Kidney capillary endothelial cell (primary cell): ENCODE results near the gene CENPV.

Source experiments
- DNase-seq: peaks from one replicate; pipeline ENCODE4 v3.0.0-alpha.2; 2018; ENCODE audit warnings: low spot score

Gene CENPV

DNA sequence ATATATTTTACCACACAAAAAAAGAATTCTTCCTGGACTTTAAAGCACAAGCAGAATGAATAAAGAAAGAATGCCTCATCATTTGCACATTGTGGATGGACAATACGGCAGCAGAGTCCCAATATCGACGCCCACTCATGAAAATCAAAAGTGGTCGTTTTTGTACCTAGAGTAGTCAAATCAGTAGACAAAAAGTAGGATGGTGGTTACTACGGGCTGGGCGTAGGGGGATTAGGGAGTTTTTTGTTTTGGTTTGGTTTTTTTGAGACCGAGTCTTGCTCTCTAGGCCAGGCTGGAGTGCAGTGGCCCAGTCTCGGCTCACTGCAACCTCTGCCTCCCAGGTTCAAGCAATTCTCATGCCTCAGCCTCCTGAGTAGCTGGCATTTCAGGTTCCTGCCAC, 8.6 kb upstream of the CENPV start:
- no peak for DNase-seq

DNA sequence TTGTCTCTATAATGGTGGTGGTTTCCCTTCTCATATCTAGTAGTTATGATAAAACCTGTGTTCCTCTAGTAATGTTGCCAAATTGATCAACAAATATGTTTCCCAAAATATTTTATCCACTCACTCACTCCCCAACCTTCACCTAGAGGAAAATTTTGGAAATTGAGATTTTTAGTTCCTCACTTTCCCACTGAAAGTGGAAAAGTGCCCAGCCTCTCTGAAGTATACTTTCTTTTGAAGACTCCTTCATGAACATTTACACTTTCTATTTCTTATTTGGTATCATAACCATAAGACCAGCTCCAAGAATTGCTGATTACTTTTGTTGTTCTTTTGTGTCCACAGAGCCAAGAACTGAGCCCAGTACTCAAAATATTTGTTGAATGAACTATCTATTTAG, 5.1 kb upstream of the CENPV start:
- no peak for DNase-seq

DNA sequence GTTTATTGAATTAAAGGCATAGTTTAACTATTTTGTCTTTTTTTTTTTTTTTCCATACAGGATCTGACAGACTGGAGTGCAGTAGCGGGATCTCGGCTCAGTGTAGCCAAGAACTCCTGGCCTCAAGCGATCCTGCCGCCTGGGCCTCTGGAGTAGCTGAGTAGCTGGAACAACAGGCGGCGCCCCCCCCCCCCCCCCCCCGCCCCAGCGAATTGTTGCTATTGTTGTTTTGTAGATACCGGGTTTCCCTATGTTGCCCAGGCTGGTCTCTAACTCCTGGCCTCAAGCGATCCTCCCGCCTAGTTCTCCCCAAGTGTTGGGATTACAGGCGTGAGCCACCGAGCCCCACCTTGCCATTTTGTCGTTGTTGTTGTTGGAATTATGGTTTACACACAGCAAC, 1.3 kb upstream of the CENPV start:
- no peak for DNase-seq

DNA sequence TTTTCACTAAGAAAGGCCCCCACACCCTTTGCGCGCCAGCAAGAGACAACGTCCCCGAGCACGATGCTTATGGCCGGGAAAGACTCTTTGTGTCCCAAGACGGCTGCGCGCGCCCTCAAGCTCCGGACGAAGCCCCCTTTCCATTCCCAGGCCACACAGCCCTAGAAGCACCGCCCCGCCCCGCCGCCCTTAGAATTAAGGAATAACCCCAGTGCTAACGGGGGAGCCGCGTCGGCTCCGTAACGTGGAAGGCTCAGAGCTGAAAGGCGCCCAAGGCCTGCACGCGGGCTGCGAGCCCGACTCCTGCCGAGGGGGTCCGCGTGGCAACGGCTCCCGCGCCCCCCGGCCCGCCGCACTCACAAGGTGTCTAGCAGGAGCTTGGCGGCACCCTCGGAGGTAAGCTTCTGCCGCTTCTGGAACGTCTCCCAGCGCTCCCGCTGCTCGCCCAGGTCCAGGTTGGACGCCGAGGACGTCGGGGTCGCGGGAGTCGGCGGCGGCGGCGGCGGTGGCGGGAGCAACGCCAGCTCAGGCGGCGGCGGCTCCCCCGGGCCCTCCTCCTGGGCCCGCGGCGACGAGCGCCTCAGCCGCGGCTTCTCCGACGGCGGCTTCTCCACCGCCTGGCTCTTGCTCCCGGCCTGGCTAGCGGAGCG, 477 bp downstream of the CENPV start:
- no peak for DNase-seq

DNA sequence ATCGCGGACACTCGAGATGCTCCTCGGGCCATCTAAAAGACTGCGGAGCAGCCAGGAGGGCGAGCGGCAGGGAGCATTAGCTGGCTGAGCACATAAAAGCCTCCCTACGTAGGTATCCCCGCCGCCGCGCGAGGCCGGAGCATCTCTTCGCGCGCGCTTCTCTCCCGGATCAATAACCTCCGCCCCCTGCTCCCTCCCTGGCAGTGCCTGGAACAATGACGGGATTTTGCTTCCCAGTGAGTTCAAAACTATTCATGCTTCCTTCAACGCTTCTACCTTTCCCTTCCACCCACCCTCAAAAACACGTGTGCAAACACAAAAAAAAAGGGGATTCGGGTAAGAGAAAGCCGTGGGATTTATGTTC, 984 bp downstream of the CENPV start:
- peak; percentile 10 for DNase-seq

DNA sequence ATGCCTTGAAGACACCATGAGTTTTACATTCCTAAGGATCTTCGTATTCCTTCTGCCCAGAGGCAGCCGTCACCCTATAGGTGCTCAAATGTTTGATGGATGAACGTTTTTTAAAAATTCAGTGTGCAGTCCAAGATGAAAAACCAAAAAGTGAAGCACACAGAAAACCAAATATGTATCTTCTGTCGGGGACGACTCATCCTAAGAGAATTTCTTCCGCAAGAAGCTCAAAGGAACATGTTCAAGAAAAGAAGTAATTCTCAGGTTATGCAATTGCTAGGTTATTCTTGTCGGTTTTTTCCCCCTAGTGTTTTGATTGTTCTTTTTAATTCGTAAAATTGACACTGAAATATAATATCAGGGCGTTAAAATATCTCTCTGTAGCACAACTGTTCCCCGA, 1.4 kb downstream of the CENPV start:
- DNase-seq = no peak

DNA sequence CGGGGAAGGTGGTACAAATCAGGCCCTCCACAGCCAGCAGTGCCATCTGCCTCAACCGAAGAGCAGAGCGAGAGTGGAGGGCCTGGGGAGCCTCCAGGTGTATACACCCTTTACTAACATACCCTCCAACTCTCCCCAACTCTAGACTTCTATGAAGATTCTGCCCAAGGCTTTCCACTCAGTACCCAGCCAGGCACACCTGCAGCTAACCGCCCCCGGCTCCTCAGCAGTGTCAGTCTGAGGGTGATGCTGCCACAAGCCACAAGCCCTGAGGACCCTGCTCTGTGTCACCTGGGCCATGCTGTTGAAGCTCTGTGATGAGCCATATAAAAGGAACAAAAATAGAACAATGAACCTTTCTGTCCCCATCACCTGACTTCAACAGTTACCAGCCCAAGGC, 3.8 kb downstream of the CENPV start:
- no peak for DNase-seq

DNA sequence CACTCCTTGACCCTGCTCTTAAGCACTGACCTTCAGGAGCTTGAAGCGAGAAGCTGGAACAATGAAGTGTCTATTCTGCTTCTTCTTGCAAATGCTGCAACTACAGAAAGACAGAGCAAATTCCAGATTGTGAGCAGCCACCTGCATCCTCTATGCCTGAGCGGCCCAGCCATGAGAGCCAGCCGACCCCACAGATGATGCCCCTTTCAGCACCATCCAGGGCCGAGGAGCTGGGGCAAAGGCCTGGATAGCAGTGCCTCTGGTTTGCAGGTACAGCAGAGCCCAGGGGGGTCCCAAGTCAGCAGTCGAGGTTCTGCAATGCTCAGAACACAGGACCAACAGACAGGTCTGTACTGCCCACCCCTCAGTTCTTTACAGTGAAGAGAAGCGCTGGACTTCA, 4.7 kb downstream of the CENPV start:
- no peak for DNase-seq

DNA sequence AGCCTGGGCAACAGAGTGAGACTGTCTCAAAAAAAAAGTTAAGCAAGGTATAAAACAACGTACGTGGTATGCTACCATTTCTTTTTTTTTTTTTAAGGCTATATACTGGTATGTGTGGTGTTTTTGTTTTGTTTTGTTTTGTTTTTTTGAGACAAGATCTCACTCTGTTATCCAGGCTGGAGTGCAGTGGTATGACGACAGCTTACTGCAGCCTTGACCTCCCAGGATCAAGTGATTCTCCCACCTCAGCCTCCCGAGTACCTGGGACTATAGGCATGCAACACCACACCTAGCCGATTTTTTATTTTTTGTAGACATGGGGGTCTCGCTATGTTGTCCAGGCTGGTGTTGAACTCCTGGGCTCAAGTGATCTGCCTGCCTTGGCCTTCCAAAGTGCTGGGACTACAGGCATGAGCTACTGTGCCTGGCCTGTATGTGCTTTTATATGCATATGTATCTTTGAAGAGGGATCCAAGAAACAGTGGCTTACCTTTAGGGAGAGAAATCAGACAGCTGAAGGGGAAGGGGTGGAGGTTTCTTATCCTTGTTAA, 6.5 kb downstream of the CENPV start:
- no peak for DNase-seq

DNA sequence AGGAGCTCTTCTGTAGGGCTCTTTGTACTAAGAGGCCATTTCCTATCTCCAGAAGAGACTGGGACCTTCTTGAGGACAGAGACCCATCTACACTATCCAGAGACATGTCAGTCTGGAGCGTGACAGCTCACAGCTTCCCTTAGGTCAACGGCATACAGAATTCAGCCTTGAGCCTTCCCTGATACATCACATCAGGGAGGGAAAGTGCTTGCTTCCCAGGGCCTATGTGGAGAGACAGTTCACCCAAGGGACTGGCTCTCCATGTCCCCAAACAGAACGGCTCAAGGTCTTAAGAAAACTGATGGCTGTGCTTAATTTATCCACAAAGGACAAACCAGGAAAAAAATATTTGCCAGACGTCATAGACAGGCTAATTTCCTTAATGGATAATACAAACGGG, 7.7 kb downstream of the CENPV start:
- no peak for DNase-seq

DNA sequence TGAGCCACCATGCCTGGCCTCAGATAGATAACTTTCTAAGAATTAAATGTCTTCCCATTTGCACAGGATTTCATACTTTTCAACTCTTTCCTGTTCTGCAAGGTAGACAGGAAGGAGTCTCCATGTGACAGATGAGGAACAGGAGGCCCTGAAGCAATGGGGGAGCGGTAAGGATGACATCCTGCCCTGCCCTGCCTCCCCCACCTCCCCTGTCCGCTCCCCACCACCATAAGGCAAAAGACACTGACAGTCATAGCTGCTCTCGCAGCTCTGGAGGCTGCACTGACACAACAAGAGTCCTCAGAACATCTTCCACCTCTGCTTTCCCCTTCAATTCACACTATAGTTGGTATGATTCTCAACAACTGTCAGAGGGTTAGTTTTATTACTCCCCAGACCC, 9.7 kb downstream of the CENPV start:
- DNase-seq = no peak

DNA sequence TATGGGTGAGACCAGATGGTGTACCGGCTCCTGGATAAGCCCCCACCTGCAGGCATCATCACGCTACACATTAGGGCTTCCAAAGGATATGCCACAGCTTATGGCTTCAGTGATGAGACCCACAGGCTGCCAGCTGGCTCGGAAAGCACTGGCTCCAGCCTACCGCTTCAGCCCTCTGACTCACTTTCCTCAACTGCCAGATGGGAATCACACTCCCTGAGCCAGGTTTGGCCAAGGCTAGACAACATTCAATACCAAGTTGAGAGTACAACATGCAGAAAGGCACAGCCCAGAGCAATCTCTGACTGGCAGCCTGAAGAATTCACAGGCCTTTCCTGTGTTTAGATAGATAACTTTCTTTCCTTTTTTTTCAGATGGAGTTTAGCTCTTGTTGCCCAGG, 10.3 kb downstream of the CENPV start:
- no peak for DNase-seq

DNA sequence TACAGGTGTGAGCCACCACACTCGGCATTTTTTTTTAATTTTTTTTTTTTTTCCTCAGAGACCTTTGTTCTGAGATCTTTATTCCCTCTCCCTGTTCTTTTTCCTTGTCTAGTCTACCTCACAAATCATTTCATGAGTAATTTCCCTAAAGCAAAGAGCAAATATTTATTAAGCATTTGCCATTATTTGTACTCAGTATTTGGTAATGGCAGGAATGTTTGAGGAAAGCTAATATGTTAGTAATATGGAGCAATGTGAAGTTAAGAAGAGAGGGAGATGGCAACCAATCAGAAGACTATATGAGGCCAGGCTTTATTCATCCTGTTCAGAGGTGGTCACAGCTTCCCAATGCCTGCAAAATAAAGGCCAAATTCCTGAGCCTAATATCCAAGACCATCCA, 13.3 kb downstream of the CENPV start:
- no peak for DNase-seq

DNA sequence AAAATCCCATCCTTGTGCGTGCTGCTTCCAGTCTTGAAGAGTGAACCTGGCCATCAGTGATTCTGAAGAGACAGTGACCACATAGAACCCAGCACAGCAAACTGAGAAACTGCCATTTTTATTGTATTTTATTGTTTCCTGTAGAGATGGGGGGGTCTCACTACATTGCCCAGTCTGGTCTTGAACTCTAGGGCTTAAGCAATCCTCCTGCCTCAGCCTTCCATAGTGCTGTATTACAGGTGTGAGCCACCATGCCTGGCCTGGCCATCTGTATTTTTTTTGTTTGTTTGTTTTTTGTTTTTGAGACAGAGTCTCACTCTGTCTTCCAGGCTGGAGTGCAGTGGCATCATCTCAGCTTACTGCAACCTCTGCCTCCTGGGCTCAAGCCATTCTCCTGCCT, 13.9 kb downstream of the CENPV start:
- no peak for DNase-seq

DNA sequence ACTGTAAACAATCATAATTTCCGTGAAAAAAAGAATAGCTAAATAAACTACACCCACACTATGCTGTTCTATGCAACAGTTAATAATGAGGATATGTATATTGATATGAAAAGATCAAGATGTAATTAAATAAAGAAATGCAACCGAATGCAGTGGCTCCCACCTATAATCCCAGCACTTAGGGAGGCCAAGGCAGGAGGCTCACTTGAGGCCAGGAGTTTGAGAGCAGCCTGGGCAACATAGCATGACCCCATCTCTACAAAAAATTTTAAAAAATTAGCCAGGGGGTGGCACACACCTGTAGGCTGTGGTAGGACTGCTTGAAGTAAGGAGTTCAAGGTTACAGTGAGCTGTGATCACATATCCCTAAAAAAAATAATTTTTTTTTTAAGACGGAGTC, 14.9 kb downstream of the CENPV start:
- no peak for DNase-seq

DNA sequence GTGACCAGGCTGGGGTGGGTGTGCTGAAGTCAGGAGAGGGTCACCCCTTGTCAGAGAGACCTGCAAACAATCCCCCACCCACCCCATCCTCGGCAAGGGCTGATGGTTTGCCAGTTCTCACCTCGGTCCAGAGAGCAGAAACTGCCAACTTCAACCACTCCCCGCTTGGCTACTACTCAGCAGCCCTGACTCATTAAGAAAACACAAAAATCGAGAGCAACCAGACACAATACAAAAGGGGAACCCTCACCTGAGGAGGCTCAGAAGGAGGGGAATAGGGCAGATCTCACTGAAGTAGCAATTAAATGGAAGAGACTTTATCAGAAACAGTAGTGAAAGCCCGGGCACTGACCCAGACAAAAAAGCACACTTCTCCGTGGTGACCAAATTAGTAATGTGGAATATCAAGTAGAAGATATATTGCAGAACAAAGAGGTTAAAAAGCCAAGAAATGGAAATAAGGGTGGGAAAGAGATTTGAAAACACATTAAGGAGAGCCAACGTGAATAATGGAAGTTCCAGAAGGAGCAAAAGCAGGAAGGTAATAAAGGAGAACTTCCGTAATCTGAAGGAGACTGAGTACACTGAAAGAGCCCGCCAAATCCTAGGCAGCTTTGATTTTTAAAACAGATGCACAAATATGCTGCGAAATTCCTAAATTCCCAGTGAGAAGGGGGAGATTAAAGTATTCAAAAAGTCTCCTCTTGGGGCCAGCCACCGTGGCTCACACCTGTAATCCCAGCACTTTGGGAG, 23.6 kb downstream of the CENPV start:
- no peak for DNase-seq

DNA sequence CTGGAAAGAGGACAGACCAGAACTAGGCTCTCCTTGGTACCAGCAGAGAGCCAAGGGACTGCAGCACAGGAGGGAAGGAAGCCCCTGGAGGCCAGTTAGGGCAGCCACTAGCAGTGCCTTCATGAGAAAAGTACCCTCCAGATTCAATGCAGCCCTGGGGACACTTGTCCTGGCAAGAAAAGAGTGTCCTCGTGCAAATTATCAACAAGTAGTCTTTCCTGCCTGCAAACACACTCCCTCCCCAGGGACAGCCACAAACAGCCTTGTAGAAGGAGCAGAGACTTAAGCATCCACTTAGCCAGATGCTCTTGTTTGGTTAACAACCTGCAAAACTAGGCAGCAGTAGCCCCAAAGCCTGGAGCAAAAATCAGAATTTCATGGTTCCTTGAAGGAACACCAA, 24.3 kb downstream of the CENPV start:
- no peak for DNase-seq

DNA sequence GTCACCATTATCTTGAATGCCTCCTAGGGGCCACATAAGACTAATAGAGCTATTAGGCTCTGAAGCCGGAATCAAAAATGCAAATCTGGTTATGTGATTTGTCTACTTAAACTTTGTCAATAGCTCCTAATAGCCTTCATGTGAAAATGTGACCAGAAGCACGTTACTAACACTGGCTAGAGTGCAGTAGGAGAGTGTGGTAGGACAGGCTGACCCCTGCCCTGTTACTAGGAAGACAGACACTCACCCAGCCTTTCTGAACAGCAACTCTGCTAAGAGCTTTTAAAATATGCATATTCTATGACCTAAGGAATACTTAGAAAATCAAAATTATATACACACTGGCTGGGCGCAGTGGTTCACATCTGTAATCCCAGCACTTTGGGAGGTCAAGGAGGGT, 26.3 kb downstream of the CENPV start:
- DNase-seq = no peak

DNA sequence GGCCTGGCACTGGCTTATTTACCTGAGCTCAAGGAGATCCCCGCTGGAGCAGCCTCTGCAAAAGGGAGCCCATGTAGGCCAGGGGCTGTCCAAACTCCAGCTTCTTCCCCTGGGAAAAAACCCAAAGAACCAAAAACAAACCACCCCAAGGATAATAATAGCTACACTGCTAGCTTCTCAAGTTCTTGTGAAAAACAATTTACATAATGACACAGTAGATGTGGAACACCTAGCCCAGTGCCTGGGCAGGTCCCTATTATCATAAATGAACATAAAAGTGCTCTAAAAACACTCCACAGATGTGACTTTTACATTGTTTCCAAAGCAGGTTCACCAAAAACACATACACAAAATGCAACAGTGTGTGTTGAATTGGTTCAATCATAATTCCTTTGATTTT, 27.3 kb downstream of the CENPV start:
- no peak for DNase-seq

DNA sequence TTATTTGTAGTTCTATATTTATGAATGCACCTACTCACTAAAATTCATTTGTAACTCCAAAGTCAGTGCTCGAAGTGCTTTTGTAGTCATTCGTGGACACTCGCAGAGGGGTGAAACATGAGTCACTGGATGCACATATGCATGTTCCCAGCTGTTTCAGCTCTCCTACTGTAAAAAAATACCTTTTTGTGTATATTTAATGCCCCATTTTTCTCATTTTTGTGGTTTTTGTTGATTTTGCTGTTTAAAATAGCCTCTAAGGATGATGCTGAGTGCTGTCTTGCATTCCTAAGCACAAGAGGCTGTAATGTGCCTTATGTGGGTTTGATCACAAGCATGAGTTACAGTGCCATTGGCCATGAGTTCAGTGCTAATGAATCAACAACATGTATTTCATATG, 30.6 kb downstream of the CENPV start:
- DNase-seq = no peak

DNA sequence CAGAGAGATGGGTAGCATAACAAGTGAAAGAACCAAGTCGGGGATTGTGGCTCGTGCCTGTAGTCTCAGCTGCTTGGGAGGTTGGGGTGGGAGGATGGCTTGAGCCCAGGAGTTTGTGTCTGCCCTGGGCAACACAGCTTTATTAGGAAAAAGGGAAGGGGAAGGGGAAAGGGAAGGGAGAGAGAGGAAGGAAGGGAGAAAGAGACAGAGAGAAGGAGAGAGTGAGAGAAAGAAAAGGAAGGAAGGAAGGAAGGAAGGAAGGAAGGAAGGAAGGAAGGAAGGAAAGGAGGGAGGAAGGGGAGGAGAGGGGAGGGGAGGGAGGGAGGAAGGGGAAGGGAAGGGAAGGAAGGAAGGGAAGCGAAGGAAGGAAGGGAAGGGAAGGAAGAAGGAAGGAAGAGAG, 33.3 kb downstream of the CENPV start:
- DNase-seq = no peak

DNA sequence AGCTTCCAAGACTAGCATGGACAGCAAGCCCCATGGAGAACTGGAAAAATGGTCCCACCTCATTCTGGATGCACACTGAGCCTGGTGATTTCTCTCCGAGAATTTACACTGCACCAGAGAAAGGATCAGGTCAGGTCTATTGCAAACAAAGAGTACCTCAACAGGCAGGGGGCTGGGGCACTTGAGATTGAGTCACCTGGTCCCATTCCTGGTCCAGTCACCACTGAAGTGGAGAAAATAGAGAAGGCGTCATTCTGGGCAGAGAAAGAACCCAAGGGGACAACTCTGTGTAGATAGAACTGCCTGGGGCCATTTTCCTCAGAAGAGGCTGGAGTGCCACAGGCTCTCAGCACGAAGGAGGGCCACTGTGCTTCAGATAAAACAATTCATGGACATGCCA, 38.4 kb downstream of the CENPV start:
- DNase-seq = no peak

DNA sequence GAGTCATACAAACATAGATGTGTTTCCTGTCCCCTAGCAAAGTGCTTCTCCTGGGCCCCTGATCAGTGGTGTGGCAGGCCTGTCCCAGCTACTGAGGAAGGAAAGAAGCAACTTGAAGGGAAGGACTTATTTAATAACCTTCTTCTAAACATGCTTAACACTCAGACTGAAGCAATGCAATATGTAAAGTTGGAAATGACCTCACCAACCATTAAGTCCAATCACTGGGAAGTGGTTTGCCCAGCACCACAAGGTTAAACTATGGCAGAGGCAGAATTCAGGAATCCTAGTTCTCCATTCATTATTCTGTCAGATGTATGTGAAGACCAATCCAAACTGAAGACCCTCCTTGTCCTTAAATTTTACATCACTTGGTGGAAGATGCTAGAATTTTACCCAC, 39.1 kb downstream of the CENPV start:
- no peak for DNase-seq
